ENCODE results near the gene RAPGEF1.
"Not testable (repeated sequence)": the region's sequence is repeated elsewhere in the genome, so short reads cannot be mapped to it uniquely, and the experiment has no call there.

RAPGEF1 gene

DNA sequence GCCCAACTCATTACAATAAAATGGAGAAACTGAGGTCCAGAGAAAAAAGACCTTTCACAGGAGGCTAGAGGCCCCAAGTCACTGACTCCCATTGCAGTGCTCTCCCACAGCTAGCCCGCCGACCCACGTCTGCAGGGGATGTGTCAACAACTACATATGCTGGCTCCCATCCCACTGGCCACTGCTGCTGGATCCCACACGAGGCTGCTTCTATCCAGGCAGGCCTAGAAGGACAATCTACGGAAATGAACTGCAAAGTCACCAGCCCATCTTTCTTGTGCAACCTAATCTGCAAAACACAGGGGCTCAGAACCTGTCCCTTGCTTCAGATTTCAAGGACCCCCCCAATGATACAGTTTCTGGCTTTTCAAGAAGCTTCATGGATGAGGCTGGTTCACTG lies 24.0 kb downstream of the RAPGEF1 start:
- no peak overlapping the region for H3K4me3 ChIP-seq (ENCODE audit: low read depth, low read length)
- no peak for DNase-seq (ENCODE audit: low read depth)
- TF ChIP-seq, protein P1, sequence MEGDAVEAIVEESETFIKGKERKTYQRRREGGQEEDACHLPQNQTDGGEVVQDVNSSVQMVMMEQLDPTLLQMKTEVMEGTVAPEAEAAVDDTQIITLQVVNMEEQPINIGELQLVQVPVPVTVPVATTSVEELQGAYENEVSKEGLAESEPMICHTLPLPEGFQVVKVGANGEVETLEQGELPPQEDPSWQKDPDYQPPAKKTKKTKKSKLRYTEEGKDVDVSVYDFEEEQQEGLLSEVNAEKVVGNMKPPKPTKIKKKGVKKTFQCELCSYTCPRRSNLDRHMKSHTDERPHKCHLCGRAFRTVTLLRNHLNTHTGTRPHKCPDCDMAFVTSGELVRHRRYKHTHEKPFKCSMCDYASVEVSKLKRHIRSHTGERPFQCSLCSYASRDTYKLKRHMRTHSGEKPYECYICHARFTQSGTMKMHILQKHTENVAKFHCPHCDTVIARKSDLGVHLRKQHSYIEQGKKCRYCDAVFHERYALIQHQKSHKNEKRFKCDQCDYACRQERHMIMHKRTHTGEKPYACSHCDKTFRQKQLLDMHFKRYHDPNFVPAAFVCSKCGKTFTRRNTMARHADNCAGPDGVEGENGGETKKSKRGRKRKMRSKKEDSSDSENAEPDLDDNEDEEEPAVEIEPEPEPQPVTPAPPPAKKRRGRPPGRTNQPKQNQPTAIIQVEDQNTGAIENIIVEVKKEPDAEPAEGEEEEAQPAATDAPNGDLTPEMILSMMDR (IDR thresholded peaks at IDR 0.05; ENCODE audit: low read depth, low read length, missing control alignments): no peak

DNA sequence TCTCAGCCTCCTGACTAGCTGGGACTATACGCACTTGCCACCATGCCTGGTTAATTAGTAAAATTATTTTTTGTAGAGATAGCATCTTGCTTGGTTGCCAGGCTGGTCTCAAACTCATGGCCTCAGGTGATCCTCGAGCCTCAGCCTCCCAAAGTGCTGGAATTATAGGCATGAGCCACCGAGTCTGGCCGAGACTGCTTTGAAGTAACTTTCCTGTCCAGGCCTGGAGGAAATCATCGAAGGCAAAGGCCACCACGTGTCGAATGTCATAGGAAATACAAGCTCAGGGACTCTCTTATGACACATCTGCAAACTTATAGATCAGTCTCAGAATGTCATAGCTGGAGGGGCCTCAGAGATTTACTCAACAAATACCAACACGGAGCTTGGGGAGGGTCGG lies 25.1 kb downstream of the RAPGEF1 start:
- DNase-seq (ENCODE audit: low read depth): no peak
- TF ChIP-seq, protein P1 (IDR thresholded peaks at IDR 0.05; ENCODE audit: low read depth, low read length, missing control alignments): no peak

DNA sequence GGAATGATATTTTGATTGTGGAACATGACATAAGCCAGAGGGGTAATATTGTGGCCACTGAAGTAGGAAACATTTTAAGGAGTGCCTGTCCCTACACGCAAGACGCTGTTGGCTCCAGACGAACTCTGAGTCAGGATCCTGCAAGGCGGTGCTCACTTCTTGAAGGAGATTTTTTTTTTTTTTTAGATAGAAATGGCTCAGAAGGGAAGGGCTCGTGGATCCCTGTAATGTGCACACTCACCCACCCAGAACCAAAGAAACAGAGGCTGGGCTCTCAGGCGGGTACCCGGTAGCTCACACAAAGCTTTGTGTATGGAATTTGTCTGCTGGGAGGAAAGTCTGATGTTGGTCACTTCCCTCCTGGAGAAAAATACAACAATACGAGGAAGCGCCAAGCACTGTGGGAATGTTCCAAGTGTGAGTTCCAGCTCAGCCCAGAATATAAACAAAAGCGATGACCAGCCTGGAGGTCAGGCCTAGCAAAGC lies 25.7 kb downstream of the RAPGEF1 start:
- TF ChIP-seq, protein P1 (IDR thresholded peaks at IDR 0.05; ENCODE audit: low read depth, low read length, missing control alignments): no peak
- no peak overlapping the region for H3K4me3 ChIP-seq (ENCODE audit: low read depth, low read length)
- no peak for DNase-seq (ENCODE audit: low read depth)

More for the DNA sequence above, 25.1 kb downstream of the RAPGEF1 start:
- H3K4me3 ChIP-seq (ENCODE audit: low read depth, low read length): no peak overlapping the region

DNA sequence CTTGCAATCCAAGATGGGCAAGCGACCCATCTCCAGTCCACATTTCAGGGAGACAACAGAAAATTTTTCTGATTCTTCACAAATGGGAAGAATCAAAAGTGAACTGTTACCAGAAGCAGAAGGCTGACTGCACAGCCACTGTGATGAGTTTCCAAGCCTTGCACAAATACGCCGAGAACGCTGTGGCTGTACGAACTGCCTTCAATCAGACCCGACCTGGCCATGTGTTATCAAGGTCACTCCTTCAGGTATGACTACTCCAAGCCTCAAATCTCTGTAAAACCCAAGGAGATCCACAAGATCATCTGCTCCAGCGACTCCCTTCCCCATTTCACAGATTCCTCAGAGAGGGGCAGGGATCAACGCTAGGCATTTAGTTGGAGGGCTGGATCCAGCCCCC lies 26.9 kb downstream of the RAPGEF1 start:
- no peak overlapping the region for H3K4me3 ChIP-seq (ENCODE audit: low read depth, low read length)
- TF ChIP-seq, protein P1 (IDR thresholded peaks at IDR 0.05; ENCODE audit: low read depth, low read length, missing control alignments): no peak
- DNase-seq (ENCODE audit: low read depth): no peak

DNA sequence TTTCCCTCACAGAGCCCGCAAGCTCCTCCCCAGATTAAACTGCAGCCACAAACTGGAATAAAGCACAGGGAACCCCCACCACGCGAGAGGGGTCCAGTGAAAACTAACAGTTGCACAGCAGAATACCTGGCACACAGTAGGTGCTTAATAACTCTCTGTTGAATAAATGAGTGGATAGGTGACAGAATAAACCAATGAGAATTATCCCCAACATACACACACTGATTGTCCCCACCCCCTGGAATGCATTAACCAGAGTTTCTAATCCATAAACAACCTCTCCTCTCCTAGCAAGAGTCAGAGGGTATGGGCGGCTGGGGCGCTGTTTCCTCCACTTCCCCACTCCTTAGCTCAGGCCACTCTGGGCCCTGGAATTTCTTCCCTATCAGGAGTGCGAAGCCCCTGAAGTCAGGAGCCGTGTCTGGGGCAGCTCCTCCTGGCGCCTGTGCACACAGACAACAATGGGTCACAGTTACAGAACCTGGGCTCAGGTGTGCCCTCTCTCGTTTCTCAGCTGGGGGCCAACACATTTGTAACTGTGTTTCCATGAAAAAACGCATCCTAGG lies 27.6 kb downstream of the RAPGEF1 start:
- DNase-seq (ENCODE audit: low read depth): no peak
- TF ChIP-seq, protein P1 (IDR thresholded peaks at IDR 0.05; ENCODE audit: low read depth, low read length, missing control alignments): no peak
- H3K4me3 ChIP-seq (ENCODE audit: low read depth, low read length): no peak overlapping the region

DNA sequence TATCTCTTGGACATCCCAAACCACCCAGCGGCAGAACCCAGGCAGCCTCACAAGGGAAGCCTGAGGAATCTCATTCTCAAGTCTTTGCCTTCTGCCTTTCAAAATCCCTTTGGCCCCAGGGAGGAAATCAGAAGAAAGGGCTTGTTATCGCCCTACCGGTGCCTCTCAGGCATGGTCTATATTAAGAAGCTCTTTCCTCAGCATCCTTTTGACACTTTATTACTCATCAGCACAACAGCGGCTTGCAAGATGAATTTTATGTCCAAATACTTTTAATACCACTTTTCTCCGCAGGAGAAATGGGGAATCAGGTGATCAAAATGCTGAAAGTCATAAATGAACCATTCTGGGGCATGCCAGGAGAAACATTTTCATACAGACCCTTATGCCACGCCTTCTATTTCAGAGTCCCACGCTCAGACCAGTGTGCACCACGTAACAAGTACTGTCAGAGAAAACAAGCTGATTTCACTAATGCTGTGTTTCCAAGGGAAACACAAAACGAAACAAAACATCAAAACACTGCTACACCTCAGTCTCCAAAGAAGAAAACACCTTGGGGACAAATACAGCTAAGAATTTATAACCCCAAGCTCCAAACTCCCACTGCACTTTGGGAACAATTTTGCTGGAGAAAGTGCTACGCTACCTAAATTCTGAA lies 30.0 kb downstream of the RAPGEF1 start:
- no peak for DNase-seq (ENCODE audit: low read depth)
- TF ChIP-seq, protein P1 (IDR thresholded peaks at IDR 0.05; ENCODE audit: low read depth, low read length, missing control alignments): no peak
- peak overlapping the region; percentile 40 for H3K4me3 ChIP-seq (ENCODE audit: low read depth, low read length)

DNA sequence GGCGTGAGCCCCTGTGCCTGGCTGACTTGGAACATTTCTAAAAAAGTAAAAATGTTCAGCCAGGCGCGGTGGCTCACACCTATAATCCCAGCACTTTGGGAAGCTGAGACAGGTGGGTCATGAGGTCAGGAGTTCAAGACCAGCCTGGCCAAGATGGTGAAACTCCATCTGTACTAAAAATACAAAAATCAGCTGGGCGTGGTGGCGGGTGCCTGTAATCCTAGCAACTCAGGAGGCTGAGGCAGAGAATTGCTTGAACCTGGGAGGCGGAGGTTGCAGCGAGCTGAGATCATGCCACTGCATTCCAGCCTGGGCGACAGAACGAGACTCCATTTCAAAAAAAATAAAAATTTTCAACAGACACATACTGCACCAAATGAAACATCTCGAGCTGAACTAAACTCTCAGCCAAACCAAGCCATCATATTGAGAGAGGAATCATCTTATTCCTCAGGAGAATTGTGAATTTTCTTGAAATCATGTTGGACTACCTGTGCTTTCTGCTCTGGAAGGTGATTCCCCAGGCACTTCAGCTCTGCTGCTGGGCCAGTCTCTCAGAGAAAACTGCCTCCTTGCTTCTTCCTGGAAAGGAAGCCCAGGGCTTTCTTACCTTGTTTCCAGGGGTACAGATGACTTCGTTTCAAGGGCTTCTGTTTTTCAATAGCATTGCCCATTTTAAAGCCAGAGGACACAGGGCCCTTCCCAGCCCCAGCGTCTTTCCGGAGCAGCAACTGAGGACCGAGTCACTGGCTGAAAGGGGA lies 30.7 kb downstream of the RAPGEF1 start:
- not testable (repeated sequence) for DNase-seq (ENCODE audit: low read depth)
- H3K4me3 ChIP-seq (ENCODE audit: low read depth, low read length): peak overlapping the region; percentile 40
